Upper lobe of left lung (tissue), 4 donors: ENCODE data around the gene ARHGAP15.

ENCODE experiments used
- CTCF ChIP-seq, 6 experiments: fragments of 450-650 bp in 4 of 6; fragments of 200-600 bp in 2 of 6; sonication (generic) in 2 of 6; IDR thresholded peaks; one replicate each; pipeline ENCODE4 v1.5.1; 2016 to 2019; ENCODE audit warnings: antibody characterized with exemption in 6 of 6
- POLR2AphosphoS5 ChIP-seq, 2 donors: sonication (generic); formaldehyde crosslinking; IDR thresholded peaks; one replicate each; pipeline ENCODE4 v1.5.1; 2017; ENCODE audit warnings: antibody characterized with exemption in 2 of 2

GRCh38 chr2:143390171-143390570 lies 261.0 kb downstream of the ARHGAP15 start:
- TF ChIP-seq CTCF (IDR thresholded peaks at IDR 0.05) (no peak), POLR2AphosphoS5 (IDR thresholded peaks at IDR 0.05) (no peak)
